ENCODE measurements around the gene RNH1. TPM values are rescaled to one million over a fixed set of nuclear protein-coding genes. Genes with fewer than 3 reads are reported as not detected.
A peak's percentile ranks its signal among the peaks of the same experiment; 100 is the strongest.

The RNH1 gene
- total RNA-seq, 1 experiment from 2014 or later = 60.0 TPM

DNA sequence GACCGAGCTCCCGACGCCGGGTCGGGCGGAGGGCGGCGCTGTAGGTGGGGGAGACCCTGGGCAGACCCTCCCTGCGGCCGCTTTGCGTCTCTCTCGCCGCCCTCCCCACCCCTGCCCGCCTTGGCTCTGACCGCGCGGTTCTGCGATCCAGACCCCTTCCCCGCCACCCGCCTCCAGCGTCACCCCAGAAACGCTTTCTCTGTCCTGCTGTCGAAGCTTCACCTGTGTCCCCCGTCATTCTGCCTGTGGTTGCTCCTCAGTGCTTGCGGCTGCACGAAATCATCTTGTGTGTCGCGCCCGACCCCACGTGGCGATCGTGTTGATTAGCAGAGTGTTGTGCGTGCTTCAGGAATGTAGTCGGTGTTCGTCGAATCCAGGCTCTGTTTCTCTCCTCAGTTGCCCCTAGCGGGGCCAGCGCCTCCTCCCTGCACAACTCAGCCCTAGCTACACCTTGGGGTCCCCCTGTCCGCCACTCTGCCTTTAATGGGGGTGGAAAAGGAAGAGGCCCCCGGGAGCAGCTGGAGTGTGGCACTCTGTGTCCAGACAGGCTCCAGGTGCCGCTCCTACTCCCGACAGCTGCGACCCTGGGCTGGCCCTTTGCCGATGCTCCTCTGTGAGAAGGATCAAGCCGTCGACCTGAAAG is 56.1 kb downstream of the RNH1 start:
- H3K23me2 ChIP-seq (ENCODE audit: insufficient read length, low read depth, low read length, poor library complexity, severe bottlenecking) = peaks cover 7% of the 10 kb centered on the region
- peak overlapping the region; percentile 59 for H3K4me2 ChIP-seq (ENCODE audit: insufficient read depth, insufficient read length, low read length)
- no peaks in the 10 kb centered on the region for H3K4me1 ChIP-seq (ENCODE audit: insufficient read depth, low read length)
- H2AFZ ChIP-seq (ENCODE audit: low read length) = no peak overlapping the region
- no peak overlapping the region for H3K4ac ChIP-seq (ENCODE audit: low read depth, low read length)
- H2BK120ac ChIP-seq (ENCODE audit: low read depth, low read length, poor library complexity, severe bottlenecking) = no peak overlapping the region
- Mint-ChIP-seq H3K4me3 (peak overlapping the region; percentile 96), H3K9me3 (peaks cover 0 to 2% of the 10 kb centered on the region in 2 experiments; a peak in 2 of 5 replicates), H3K27me3 (ENCODE audit: low read depth) (0 out of 2 replicates have a peak, but pooled peaks cover 1% of the 10 kb centered on the region), H3K36me3 (ENCODE audit: insufficient read depth in 1 of 3, low read depth in 3 of 3) (peaks cover 14 to 32% (median 26%) of the 10 kb centered on the region in 3 experiments; a peak in 6 of 7 replicates), H3K27ac (peak overlapping the region in 2 of 3 experiments; percentile 56 to 88; a peak in 4 of 7 replicates), H3K4me1 (peaks cover 26 to 27% of the 10 kb centered on the region in 2 experiments)
- H3K56ac ChIP-seq (ENCODE audit: insufficient read length, low read depth, low read length) = no peak overlapping the region
- no CpG with 5 or more reads among the region's 46 CpGs for WGBS (ENCODE audit: extremely low coverage, insufficient read length, low lambda C conversion rate)
- no peak overlapping the region for H2BK20ac ChIP-seq (ENCODE audit: low read depth, low read length, poor library complexity, severe bottlenecking)
- no peaks in the 10 kb centered on the region for H4K20me1 ChIP-seq (ENCODE audit: control insufficient read depth, insufficient read depth, insufficient read length)
- H3K79me2 ChIP-seq (ENCODE audit: insufficient read depth, low read length) = peaks cover 5% of the 10 kb centered on the region; the same call in 1 of the 2 replicates
- peak; percentile 53 for DNase-seq
- no peak overlapping the region for H3K23ac ChIP-seq (ENCODE audit: insufficient read length, low read depth, low read length)
- no peak overlapping the region for H4K8ac ChIP-seq (replicated peaks; ENCODE audit: insufficient read length, low read depth, low read length)
- TF ChIP-seq CTCF (conservative IDR thresholded peaks at IDR 0.05) = peak; percentile 19; the same call in 2 of the 3 replicates
- H2BK5ac ChIP-seq (ENCODE audit: insufficient read length, low read length) = no peak overlapping the region
- no peak overlapping the region for H2AK5ac ChIP-seq (ENCODE audit: insufficient read length, low read length)
- no peak overlapping the region for H3T11ph ChIP-seq (ENCODE audit: low read length)
- H3K9me3 ChIP-seq (ENCODE audit: control insufficient read depth, low read depth, low read length) = no peaks in the 10 kb centered on the region
- no peak overlapping the region for H2BK12ac ChIP-seq (ENCODE audit: insufficient read length, low read depth, low read length)
- H4K5ac ChIP-seq (ENCODE audit: insufficient read length, low read depth, low read length) = no peak overlapping the region
- peak overlapping the region; percentile 10; the same call in 1 of the 2 replicates for H3K14ac ChIP-seq (ENCODE audit: insufficient read depth, low read length)
- H3K27me3 ChIP-seq (ENCODE audit: insufficient read depth, low read length) = no peaks in the 10 kb centered on the region
- H3K27ac ChIP-seq (ENCODE audit: insufficient read length, low read depth, low read length) = no peak overlapping the region
- no peak overlapping the region for H3K18ac ChIP-seq (ENCODE audit: insufficient read length, low read depth, low read length)
- H4K91ac ChIP-seq (ENCODE audit: insufficient read length, low read depth, low read length) = no peak overlapping the region
- peak overlapping the region; percentile 1 for H3K9ac ChIP-seq (ENCODE audit: extremely low read depth, insufficient read length, low read length)
- H3K79me1 ChIP-seq (ENCODE audit: insufficient read depth, low read depth, low read length, poor library complexity, severe bottlenecking) = peaks cover 7% of the 10 kb centered on the region
- no peak overlapping the region for H2BK15ac ChIP-seq (ENCODE audit: low read depth, low read length)
